ENCODE results near the gene TRMT10C.
"Not testable (repeated sequence)": the region's sequence is repeated elsewhere in the genome, so short reads cannot be mapped to it uniquely, and the experiment has no call there.

The TRMT10C gene

DNA sequence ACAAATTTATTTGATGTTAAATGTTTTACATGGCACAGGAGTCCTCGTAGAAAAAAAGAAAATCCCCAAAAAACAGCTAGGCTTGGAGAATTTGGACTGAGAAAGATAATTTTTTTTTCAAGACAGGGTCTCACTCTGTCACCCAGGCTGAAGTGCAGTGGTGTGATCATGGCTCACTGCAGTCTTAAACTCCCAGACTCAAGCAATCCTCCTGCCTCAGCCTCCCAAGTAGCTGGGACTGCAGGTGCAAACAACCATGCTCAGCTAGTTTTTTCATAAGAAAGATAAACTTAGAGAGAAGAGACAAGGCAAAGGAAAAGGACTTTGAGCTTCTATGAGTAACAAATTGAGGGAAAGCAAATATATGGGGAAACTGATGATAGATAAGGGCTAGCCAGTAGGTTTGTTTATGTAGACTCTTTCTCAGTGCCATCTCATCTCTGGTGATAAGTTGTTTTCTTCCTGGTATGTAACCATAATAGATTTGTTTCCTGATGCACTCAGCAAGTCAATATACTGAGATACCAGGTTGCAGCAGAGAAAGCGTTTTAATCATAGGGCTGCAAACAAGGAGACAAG lies 13.1 kb upstream of the TRMT10C start:
- in situ Hi-C loops (cut with MboI; ENCODE audit: low sequenced_read_pairs), result no loop called here

DNA sequence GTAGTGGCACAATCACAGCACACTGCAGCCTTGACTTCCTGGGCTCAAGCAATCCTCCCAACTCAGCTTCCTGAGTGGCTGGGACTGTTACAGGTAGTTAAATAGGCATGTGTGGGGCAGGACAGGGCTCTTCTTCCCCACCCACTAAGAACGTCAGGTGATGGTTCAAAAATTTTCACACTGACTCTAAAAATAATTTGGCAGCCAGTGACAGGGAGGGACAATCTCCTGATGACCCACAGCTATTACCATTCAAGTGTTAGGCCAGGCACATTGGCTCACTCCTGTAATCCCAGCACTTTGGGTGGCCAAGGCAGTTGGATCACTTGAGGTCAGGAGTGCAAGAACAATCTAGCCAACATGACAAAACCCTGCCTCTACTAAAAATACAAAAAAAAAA lies 12.2 kb upstream of the TRMT10C start:
- in situ Hi-C loops (cut with MboI; ENCODE audit: low sequenced_read_pairs), result no loop called here

DNA sequence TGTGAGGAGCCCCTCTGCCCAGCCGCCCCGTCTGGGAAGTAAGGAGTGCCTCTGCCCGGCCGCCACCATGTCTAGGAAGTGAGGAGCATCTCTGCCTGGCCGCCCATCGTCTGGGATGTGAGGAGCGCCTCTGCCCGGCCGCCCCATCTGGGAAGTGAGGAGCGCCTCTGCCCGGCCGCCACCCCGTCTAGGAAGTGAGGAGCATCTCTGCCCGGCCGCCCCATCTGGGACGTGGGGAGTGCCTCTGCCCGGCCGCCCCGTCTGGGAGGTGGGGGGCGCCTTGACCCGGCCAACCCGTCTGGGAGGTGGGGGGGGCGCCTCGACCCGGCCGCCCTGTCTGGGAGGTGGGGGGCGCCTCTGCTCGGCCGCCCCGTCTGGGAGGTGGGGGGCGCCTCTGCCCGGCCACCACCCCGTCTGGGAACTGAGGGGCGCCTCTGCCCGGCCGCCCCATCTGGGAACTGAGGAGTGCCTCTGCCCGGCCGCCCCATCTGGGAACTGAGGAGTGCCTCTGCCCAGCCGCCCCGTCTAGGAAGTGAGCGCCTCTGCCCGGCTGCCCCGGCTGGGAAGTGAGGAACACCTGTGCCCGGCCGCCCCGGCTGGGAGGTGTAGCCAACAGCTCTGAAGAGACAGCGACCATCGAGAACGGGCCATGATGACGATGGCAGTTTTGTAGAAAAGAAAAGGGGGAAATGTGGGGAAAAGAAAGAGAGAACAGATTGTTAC lies 10.1 kb upstream of the TRMT10C start:
- in situ Hi-C loops (cut with MboI; ENCODE audit: low sequenced_read_pairs), result not testable (repeated sequence)

DNA sequence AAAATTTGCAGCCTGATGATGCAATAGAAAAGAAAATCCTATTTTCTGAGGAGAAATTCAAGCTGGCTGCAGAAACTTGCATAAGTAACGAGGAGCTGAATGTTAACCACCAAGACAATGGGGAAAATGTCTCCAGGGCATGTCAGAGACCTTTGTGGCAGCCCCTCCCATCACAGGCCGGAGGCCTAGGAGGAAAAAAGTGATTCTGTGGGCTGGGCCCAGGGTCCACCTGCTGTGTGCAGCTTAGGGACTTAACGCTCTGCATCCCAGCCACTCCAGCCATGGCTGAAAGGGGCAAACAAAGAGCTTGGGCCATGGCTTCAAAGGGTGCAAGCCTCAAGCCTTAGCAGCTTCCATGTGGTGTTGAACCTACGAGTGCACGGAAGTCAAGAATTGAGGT lies 8.3 kb upstream of the TRMT10C start:
- in situ Hi-C loops (cut with MboI; ENCODE audit: low sequenced_read_pairs), result not testable (repeated sequence)

DNA sequence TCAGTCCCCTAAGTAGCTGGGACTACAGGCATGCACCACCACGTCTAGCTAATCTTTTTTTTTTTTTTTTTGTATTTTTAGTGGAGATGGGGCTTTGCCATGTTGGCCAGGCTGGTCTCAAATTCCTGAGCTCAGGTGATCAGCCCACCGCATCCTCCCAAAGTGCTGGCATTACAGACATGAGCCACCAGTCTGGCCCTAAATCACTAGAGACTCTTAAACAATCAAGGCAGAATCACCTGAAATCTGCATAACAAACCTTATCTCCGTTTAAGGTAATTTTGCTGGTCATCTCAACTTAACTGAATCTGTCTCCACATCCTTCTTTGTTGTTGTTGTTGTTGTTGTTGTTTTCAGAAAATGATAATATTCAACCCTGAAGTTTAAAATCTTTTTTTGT lies 5.6 kb upstream of the TRMT10C start:
- in situ Hi-C loops (cut with MboI; ENCODE audit: low sequenced_read_pairs), result no loop called here

DNA sequence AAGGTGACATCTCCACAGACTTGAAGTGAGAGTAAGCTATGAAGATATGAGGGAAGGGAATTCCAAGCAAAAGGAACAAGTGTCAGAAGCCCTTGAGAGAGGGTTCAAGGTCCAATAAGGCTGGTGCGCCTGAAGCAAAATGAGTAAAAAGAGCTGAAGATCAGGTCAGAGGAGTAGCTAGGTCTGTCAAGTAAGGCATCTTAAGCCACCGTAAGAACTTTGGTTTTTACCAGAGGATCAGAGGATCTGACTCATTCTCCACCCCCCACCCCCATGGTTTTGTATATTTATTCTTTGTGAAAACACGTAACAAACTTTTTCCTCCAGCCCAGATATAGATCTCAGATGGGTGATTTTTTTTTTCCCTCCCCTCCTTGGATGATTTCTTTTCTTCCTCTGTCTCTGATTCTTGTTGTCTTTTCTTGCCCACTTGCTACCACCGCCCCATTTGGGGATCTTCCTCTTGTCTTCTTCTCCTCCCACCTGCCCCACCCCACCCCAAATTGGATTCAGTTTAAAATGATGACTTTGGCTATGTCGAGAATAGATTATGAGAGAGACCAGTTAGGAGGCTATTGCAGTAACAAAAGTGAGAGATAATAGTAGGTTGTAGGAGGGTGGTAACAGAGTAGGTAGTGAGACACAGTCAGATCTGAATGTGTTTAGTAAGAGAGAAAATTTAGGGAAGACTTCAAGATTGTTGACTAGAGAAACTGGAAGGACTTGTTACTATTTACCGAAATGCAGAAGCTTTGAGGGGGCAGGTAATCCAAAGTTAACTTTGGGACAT lies 6.1 kb downstream of the TRMT10C start:
- in situ Hi-C loops (cut with MboI; ENCODE audit: low sequenced_read_pairs), result no loop called here

DNA sequence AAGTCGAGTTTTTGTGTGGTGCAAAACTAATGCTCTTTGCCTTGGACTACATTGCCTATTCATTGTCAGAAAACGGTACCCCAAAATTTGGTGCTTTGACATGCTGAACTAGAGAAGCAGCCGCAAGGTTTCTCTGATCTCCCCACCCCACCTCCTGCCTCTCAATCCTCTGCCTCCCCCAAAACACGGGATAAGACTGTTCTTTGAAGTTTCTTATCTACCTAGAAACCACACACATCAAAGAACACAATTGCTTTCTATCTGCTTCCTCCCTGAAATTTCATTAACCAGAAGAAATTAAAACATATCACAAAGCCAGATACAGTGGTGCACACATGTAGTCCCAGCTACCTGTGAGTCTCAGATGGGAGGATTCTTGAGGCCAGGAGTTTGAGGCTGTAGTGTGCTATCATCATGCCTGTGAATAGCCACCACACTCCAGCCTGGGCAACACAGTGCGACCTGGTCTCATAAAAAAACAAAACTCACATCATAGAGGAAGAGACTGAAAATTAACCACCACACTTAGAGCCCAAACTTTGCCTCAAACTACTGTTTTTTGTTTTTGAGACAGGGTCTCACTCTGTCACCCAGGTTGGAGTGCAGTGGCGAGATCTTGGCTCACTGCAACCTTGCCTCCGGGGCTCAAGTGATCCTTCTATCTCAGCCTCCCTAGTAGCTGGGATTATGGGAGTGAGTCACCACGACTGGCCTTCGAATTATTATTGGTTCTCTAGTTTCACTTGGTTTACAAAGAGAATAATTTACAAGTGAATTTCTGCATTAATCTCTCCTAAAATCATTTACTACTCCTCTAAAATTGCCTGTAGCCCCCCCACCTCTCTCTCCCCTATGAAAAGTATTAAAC lies 9.6 kb downstream of the TRMT10C start:
- in situ Hi-C loops (cut with MboI; ENCODE audit: low sequenced_read_pairs), result no loop called here

DNA sequence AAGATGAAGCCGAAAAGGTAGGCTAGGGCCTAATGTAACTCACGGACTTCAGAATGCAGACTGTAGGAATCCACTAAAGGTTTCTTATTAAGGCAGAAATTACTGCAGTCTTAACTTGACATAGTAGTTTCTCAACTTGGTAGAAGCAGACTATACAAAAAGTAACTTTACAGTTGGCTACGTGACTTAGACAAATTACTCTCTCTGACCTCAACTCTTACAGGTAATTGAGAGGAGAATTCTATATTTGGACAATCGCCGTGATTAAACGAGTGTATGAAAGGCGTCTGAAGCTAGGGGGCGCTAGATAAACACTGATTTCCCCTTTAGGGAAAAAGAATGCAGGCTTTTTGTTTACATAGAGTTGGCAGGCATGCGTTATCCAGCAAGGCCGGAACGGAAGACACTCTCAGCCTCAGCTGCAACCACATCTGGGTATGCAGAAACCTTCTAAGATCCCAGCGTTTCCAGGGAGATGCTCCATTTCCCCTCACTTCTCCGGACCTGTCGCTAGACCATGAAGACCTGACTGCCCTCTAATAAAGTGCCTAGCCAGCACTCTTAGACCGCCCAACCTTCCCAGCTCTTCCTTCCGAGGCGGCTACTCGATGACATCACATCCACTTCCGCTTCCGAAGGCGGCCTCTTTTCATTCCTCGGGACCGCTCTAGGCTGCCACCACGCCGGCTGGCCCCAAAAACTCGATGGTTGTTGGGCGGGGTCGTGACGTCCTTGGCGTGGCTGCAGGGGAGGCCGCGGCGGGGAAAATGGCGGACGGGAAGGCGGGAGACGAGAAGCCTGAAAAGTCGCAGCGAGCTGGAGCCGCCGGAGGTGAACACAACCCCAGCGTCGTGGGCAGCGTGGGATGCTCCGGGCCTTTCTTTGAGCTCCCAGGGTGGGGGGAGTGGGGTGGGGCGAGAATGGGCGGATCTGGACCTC lies 12.1 kb downstream of the TRMT10C start, which contains the start of gene PCNP:
Gene PCNP, plus strand, starts transcription at position 732 of the 939 bp plus-strand sequence. Its CDS starts 36 bp downstream, at position 768.
- in situ Hi-C loops (cut with MboI; ENCODE audit: low sequenced_read_pairs), result no loop called here

DNA sequence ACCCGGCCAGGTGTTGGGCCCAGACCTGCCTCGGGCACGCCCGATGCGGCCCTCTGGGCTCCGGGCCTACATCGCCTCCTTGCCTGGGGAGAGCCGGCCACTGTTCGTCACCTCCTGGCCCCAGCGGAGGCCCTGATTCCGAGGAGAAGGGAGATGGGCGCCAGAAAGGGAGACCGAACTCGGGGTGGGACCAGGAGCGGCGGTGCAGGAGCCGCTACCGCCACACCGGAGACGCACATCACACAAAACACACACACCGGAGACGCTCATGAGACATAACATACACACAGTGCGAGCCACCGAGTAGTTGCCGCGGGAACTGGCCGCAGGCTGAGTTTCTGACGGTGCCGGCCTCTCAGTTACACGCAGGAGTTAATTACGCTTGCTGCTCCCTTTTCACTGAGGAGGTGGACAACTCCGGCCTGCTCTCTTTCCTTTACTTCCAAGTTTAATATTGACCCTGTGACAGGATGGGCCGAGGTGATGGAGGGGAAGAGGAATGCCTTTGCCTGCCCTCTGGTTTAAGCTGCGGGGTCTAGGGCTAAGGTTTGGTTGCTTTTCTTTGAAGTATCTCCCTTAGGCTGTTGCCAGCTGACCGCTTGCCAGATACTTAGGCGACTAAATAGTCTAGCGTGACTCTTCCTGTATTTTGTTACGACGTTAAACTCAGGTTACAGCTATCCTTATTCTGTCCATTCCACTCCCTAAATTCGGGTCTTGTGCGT lies 12.9 kb downstream of the TRMT10C start:
- in situ Hi-C loops (cut with MboI; ENCODE audit: low sequenced_read_pairs), result no loop called here

DNA sequence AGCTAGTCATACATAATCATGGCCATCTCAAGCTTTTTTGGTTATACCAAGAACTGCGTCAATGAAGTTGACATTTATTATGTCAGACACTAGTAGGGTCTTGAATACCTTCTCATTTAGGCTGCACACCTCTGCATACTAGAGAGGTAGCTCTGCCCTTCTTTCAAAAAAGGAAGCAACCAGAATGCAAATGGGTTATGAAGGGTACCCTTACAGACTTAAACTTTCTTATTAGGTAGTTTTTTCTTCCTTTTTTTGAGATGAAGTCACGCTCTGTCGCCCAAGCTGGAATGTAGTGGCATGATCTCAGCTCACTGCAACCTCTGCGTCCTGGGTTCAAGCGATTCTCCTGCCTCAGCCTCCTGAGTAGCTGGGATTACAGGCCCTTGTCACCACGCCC lies 15.6 kb downstream of the TRMT10C start:
- in situ Hi-C loops (cut with MboI; ENCODE audit: low sequenced_read_pairs), result no loop called here

DNA sequence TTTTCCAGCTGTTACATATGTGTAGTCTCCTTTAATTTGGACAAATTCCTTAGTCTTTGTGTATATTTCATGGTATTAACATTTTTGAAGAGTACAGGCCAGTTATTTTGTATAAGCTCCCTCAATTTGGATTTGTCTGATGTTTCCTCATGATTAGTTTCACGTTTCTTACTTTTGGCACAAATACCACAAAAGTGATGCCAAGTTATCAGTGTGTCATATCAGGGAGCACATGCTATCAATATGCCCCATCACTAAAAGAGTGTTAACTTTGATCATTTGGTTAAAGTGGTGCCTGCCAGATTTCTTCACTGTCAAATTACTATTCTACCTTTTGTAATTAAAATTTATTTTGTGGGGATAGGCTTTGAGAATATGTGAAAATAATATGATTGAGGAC lies 26.9 kb downstream of the TRMT10C start:
- in situ Hi-C loops (cut with MboI; ENCODE audit: low sequenced_read_pairs), result no loop called here

DNA sequence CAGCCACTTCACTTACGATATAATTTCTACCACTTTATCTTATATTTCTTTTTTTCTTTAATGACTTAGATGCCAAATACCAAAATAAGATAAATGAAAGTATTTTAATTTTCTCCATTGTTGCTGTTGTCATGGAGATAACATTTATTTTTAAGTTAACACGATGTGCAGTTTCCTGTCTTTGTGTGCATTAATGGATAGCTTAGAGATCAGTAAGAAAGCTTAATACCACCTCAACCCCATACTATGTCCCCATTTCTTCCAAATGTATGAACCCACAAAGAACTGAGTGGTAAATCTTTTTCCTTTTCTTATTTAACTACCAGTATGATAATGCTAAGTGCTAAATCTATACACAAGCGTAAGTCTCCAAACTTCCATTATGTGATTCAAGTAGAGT lies 29.4 kb downstream of the TRMT10C start:
- in situ Hi-C loops (cut with MboI; ENCODE audit: low sequenced_read_pairs), result no loop called here

DNA sequence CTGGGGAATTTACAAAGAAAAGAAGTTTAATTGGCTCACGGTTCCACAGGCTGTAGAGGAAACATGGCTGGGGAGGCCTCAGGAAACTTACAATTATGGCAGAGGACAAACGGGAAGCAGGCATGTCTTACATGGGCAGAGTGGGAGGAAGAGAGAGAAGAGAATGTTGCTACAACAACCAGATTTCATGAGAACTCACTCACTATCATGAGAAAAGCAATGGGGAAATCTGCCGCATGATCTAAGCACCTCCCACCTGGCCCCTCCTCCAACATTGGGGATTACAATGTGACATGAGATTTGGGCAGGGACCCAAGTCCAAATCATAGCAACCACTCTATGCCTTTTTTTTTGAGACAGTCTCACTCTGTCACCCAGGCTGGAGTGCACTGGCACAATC lies 41.1 kb downstream of the TRMT10C start:
- in situ Hi-C loops (cut with MboI; ENCODE audit: low sequenced_read_pairs), result no loop called here

DNA sequence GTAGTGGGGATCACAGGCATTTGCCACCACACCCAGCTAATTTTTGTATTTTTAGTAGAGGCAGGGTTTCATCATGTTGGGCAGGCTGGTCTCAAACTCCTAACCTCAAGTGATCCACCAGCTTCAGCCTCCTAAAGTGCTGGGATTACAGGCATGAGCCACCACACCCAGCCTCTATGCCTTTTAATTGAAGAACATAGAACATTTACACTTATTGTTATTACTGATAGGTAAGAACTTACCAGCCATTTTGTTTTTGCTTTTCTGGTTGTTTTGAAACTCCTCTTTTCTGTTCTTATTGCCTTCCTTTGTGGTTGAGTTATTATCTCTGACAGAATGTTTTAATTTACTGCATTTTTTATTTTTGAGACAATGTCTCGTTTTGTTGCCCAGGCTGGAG lies 41.5 kb downstream of the TRMT10C start:
- in situ Hi-C loops (cut with MboI; ENCODE audit: low sequenced_read_pairs), result no loop called here

DNA sequence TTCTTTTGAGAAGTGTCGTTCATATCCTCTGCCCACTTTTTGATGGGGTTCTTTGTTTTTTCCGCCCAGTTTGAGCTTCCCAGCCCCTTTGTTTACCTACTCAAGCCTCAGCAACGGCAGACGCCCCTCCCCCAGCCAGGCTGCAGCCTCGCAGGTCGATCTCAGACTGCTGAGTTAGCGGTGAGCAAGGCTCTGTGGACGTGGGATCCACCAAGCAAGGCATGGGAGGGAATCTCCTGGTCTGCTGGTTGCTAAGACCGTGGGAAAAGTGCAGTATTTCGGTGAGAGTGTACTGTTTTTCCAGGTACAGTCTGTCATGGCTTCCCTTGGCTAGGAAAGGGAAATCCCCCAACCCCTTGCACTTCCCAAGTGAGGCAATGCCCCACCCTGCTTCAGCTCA lies 43.7 kb downstream of the TRMT10C start:
- in situ Hi-C loops (cut with MboI; ENCODE audit: low sequenced_read_pairs), result not testable (repeated sequence)

DNA sequence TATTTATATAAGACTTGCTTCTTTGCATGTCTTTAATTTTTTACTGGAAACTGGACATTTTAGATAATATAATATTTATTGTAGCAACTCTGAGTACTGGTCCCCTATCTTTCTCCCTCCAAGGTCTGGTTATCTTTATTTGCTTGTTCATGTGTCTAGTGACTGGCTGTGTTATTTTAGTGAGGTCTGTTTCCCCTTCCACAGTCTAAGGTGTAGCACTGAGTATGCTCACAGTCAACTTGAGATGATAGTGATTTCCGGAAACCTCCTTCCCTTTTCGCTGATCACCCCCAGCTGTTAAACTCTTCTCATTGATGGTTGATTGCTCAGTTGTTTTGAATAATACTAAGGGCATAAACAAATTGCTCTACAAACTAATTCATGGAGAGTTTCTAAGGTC lies 49.4 kb downstream of the TRMT10C start:
- in situ Hi-C loops (cut with MboI; ENCODE audit: low sequenced_read_pairs), result no loop called here

DNA sequence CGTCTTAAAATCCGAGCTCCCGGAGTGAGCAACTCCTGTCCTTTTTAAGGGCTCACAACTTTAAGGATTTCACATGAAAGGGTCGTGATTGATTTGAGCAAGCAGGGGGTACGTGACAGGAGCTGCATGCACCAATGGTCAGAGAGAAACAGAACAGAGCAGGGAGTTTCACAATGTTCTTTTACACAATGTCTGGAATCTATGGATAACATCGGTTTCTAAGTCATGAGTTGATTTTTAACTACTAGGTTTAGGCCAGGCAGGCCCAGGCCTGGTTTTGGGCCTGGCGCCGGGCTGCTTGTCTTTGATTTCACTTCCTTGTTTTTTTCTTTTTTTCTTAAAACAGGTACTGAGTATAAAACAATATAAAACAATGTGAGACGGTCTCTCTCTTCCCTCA lies 51.3 kb downstream of the TRMT10C start:
- in situ Hi-C loops (cut with MboI; ENCODE audit: low sequenced_read_pairs), result not testable (repeated sequence)

DNA sequence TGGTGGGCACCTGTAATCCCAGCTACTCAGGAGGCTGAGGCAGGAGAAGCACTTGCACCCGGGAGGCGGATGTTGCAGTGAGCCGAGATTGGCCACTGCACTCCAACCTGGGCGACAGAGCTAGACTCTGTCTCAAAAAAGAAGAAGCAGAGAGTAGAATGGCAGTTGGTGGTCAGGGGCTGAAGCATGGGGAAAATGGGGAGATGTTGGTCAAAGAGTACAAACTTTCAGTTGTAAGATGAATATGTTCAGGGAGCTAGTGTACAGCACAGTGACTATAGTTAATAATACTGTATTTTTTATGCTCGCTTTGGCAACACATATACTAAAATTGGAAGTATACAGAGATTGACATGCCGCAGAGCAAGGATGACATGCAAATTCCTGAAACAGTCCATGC lies 53.9 kb downstream of the TRMT10C start:
- in situ Hi-C loops (cut with MboI; ENCODE audit: low sequenced_read_pairs), result no loop called here
